COLO829 (cell line): ENCODE measurements around the gene SMIM5.

ENCODE experiments used
- DNase-seq: peaks from one replicate; pipeline ENCODE4 v3.0.0; 2012; ENCODE audit warnings: low spot score

SMIM5 gene

GRCh38 chr17:75639771-75640555 is 6.7 kb downstream of the SMIM5 start:
- DNase-seq, result no peak

- DNase-seq, result no peak
These were observed 7.4 kb downstream of the SMIM5 start for GRCh38 chr17:75640556-75641119.

- no peak for DNase-seq
These were observed 8.1 kb downstream of the SMIM5 start for GRCh38 chr17:75641343-75641742.

- no peak for DNase-seq
These were observed 9.0 kb downstream of the SMIM5 start for GRCh38 chr17:75642182-75642783.

GRCh38 chr17:75642784-75643642 is 9.8 kb downstream of the SMIM5 start:
- no peak for DNase-seq

- no peak for DNase-seq
These were observed 10.4 kb downstream of the SMIM5 start for GRCh38 chr17:75643643-75644017.

GRCh38 chr17:75645501-75645888 is 12.3 kb downstream of the SMIM5 start:
- no peak for DNase-seq

- DNase-seq, result no peak
These were observed 12.8 kb downstream of the SMIM5 start for GRCh38 chr17:75645889-75646637.

- no peak for DNase-seq
These were observed 13.4 kb downstream of the SMIM5 start for GRCh38 chr17:75646638-75646992.

GRCh38 chr17:75647061-75647460 is 13.8 kb downstream of the SMIM5 start:
- DNase-seq, result no peak

GRCh38 chr17:75647921-75648320 is 14.7 kb downstream of the SMIM5 start:
- no peak for DNase-seq

- no peak for DNase-seq
These were observed 16.5 kb downstream of the SMIM5 start for GRCh38 chr17:75649687-75650086.

GRCh38 chr17:75650874-75651273 is 17.6 kb downstream of the SMIM5 start:
- no peak for DNase-seq

- no peak for DNase-seq
These were observed 19.1 kb downstream of the SMIM5 start for GRCh38 chr17:75652341-75652740.

GRCh38 chr17:75652934-75653549 is 19.8 kb downstream of the SMIM5 start:
- peak; percentile 13 for DNase-seq

GRCh38 chr17:75654176-75654575 is 20.9 kb downstream of the SMIM5 start:
- no peak for DNase-seq

- DNase-seq, result no peak
These were observed 25.0 kb downstream of the SMIM5 start for GRCh38 chr17:75658237-75658636.

GRCh38 chr17:75661531-75661930 is 28.3 kb downstream of the SMIM5 start:
- DNase-seq, result peak; percentile 68

- DNase-seq, result no peak
These were observed 29.3 kb downstream of the SMIM5 start for GRCh38 chr17:75662511-75662910.

- no peak for DNase-seq
These were observed 30.9 kb downstream of the SMIM5 start for GRCh38 chr17:75664099-75664549.

GRCh38 chr17:75665981-75666380 is 32.7 kb downstream of the SMIM5 start:
- no peak for DNase-seq
